Adipocyte (in vitro differentiated cells): ENCODE data around the gene IGSF21.

Experiments
- DNase-seq: peaks from one replicate; pipeline ENCODE4 v3.0.0-alpha.2; 2015; ENCODE audit warnings: low read depth
- H3K27me3 ChIP-seq: replicated peaks from 2 replicates; pipeline ENCODE4 v1.7.0; 2013; ENCODE audit warnings: mild to moderate bottlenecking, low read length, moderate library complexity; ENCODE audit not compliant: control insufficient read depth, insufficient read depth
- H3K36me3 ChIP-seq: 2 replicates; pipeline ENCODE4 v1.7.0; 2013; ENCODE audit warnings: low read length, mild to moderate bottlenecking, moderate library complexity; ENCODE audit not compliant: control insufficient read depth, insufficient read depth, severe bottlenecking
- H3K4me1 ChIP-seq: 2 replicates; pipeline ENCODE4 v1.7.0; 2013; ENCODE audit warnings: mild to moderate bottlenecking, low read length, moderate library complexity; ENCODE audit not compliant: control insufficient read depth, insufficient read depth
- H3K4me3 ChIP-seq: 2 replicates; pipeline ENCODE4 v1.7.0; 2013; ENCODE audit warnings: mild to moderate bottlenecking, low read length, moderate library complexity
- H3K9ac ChIP-seq: 2 replicates; pipeline ENCODE4 v1.7.0; 2013; ENCODE audit warnings: mild to moderate bottlenecking, low read length, moderate library complexity
- H3K9me3 ChIP-seq: 2 replicates; pipeline ENCODE4 v1.7.0; 2013; ENCODE audit warnings: mild to moderate bottlenecking, low read length, moderate library complexity; ENCODE audit not compliant: control insufficient read depth

The IGSF21 gene

DNA sequence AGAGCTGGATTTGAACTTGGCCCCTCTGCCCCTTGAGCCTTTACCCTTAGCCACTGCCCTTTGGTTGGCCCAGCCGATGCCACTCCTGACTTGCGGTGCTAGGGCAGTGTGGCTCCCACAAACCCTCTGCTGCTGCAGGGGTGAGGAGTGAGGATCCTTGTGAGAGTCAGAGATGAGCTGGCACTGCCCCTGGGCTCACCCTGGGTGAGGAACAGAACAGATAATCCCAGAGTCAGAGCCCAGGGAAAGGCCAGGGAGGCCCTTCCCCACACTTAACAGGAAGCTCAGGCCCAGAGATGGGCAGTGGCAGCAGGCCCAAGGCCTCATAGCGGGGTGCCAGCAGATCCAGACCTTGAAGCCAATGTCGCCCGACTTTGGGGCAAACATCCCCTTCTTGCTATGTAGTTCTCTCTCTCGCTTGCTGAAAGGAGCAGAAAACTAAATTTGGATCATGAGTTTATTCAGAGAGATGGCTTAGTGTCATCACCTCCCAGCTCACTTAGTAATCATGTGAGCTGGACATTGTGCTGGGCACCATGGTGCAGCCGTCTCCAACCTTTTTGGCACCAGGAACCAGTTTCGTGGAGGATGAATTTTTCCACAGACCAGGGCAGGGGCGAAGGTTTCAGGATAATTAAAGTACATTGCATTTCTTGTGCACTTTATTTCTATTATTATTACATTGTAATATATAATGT is 81.4 kb downstream of the IGSF21 start:
- no peaks in the 10 kb centered on the region for H3K4me1 ChIP-seq
- H3K4me3 ChIP-seq: no peak overlapping the region
- no peaks in the 10 kb centered on the region for H3K9me3 ChIP-seq
- no peaks in the 10 kb centered on the region for H3K36me3 ChIP-seq
- no peak for DNase-seq
- H3K27me3 ChIP-seq: peaks cover 62% of the 10 kb centered on the region
- no peak overlapping the region for H3K9ac ChIP-seq

DNA sequence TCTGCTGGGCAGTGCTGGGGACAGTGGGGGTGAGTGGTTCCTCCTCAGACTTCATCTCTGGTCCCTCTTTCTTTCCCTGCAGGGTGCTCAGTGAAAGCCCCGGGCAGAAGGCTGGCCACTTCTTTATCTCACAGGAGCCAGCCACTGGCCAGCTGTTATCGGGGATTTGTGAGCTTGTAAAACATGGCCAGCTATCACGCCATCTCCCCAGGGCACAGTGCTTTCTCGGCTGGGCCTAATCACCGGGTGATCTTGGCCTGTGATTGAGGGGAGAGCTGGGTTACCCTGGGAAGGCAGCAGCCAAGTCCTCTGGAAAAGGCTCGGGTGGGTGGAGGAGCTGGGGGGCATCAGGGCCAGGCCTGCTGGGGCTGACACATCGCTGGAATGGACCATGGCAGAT is 83.0 kb downstream of the IGSF21 start:
- no peak overlapping the region for H3K9ac ChIP-seq
- H3K27me3 ChIP-seq: peaks cover 67% of the 10 kb centered on the region
- no peaks in the 10 kb centered on the region for H3K4me1 ChIP-seq
- H3K9me3 ChIP-seq: no peaks in the 10 kb centered on the region
- no peak for DNase-seq
- H3K36me3 ChIP-seq: no peaks in the 10 kb centered on the region
- no peak overlapping the region for H3K4me3 ChIP-seq

GRCh38 chr1:18191037-18191436 is 83.4 kb downstream of the IGSF21 start:
- H3K4me1 ChIP-seq: no peaks in the 10 kb centered on the region
- H3K9ac ChIP-seq: no peak overlapping the region
- H3K4me3 ChIP-seq: no peak overlapping the region
- DNase-seq: no peak
- no peaks in the 10 kb centered on the region for H3K36me3 ChIP-seq
- peaks cover 67% of the 10 kb centered on the region for H3K27me3 ChIP-seq
- H3K9me3 ChIP-seq: no peaks in the 10 kb centered on the region

DNA sequence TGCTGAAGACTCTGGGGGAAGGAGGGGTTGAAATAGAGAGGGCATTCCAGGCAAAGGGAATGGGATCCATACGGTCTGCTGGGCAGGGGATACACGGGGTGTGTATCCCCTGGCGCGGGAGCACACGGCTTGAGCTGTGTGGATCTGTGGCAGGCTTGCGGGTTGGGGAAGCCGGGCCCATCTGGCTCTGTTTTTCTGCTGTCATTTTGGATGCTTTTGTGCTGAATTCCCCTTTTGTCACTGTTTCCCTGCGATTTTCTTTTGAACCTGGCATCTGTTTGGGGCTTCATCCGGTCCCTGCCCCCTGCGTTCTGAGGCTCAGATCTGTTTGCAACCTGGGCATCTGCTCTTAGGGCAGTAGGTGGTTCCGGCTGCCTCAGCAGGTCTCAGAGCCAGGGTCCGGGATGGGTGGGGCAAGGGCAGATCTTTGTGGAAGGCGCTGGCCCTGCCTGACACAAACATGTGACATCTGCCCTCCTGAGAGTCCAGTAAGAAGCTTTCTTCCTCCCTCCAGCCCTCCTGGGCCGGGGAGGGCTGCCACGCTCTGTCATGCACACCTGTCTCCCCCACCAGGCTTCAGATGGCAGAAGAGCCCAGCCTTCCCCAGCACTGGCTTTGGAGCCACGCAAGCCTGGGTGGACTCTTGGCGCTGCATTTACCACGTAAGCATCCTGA is 84.0 kb downstream of the IGSF21 start:
- Histone ChIP-seq H3K36me3 (no peaks in the 10 kb centered on the region), H3K9ac (no peak overlapping the region), H3K27me3 (peaks cover 73% of the 10 kb centered on the region), H3K9me3 (no peaks in the 10 kb centered on the region), H3K4me3 (no peak overlapping the region), H3K4me1 (no peaks in the 10 kb centered on the region)
- DNase-seq: no peak

DNA sequence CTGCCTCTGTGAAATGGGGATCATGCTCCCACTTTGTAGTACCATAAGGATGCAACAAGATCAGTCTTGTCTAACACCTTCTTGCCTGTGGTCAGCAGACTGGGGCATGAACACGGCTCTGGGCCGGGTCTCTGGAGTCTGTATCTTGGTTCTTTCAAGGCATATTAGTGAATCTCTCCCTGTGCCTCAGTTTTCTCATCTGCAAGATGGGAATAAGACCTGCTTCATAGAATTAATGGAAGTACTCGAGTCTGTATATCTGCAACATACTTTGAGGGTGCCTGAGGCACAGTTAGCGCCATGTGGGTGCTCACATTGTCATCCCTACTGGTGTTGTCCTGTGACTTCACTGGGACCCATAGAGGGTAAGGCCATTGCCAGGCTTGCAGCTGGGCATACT is 84.6 kb downstream of the IGSF21 start:
- Histone ChIP-seq H3K27me3 (peaks cover 74% of the 10 kb centered on the region), H3K9ac (no peak overlapping the region), H3K9me3 (no peaks in the 10 kb centered on the region), H3K36me3 (no peaks in the 10 kb centered on the region), H3K4me1 (no peaks in the 10 kb centered on the region), H3K4me3 (no peak overlapping the region)
- no peak for DNase-seq

GRCh38 chr1:18192974-18193373 is 85.4 kb downstream of the IGSF21 start:
- DNase-seq: no peak
- H3K4me1 ChIP-seq: peaks cover under 1% of the 10 kb centered on the region
- H3K9me3 ChIP-seq: no peaks in the 10 kb centered on the region
- H3K9ac ChIP-seq: no peak overlapping the region
- peaks cover 72% of the 10 kb centered on the region for H3K27me3 ChIP-seq
- H3K36me3 ChIP-seq: no peaks in the 10 kb centered on the region
- no peak overlapping the region for H3K4me3 ChIP-seq

GRCh38 chr1:18197299-18197698 is 89.7 kb downstream of the IGSF21 start:
- Histone ChIP-seq H3K27me3 (peaks cover 71% of the 10 kb centered on the region), H3K4me1 (peaks cover 4% of the 10 kb centered on the region), H3K9me3 (no peaks in the 10 kb centered on the region), H3K4me3 (no peak overlapping the region), H3K36me3 (no peaks in the 10 kb centered on the region), H3K9ac (no peak overlapping the region)
- DNase-seq: no peak

GRCh38 chr1:18198260-18198659 is 90.7 kb downstream of the IGSF21 start:
- Histone ChIP-seq H3K36me3 (no peaks in the 10 kb centered on the region), H3K4me1 (peaks cover 4% of the 10 kb centered on the region), H3K27me3 (peaks cover 75% of the 10 kb centered on the region), H3K9me3 (no peaks in the 10 kb centered on the region), H3K4me3 (no peak overlapping the region), H3K9ac (no peak overlapping the region)
- no peak for DNase-seq

GRCh38 chr1:18199462-18199861 is 91.9 kb downstream of the IGSF21 start:
- Histone ChIP-seq H3K27me3 (peaks cover 79% of the 10 kb centered on the region), H3K9ac (no peak overlapping the region), H3K36me3 (no peaks in the 10 kb centered on the region), H3K4me3 (no peak overlapping the region), H3K4me1 (peaks cover 4% of the 10 kb centered on the region), H3K9me3 (no peaks in the 10 kb centered on the region)
- no peak for DNase-seq

DNA sequence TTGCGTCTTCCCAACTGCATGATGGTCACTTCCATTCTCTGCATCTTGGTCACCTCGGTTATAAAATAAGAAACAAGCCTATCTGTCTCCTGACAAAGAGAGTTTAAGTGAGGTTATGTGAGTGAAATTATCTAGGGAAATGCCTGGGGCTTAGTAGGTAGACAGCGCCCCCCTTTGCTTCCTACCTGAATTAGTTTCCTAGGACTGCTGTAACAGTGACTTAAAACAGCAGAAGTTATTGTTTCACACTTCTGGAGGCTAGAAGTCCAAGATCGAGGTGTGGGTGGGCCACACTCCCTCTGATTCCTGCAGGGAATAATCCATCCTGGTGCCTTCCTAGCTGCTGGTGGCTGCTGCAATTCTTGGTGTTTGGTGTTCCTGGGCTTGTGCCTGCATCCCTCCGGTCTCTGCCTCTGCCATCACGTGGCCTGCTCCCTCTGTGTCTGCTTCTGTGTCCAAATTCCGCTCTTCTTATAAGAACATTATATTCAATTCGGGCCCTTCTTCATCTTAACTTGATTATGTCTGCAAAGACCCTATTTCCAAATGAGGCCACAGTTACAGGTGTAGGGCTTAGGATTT is 92.6 kb downstream of the IGSF21 start:
- Histone ChIP-seq H3K4me1 (peaks cover 4% of the 10 kb centered on the region), H3K36me3 (no peaks in the 10 kb centered on the region), H3K27me3 (peaks cover 75% of the 10 kb centered on the region), H3K9ac (no peak overlapping the region), H3K9me3 (no peaks in the 10 kb centered on the region), H3K4me3 (no peak overlapping the region)
- DNase-seq: no peak

DNA sequence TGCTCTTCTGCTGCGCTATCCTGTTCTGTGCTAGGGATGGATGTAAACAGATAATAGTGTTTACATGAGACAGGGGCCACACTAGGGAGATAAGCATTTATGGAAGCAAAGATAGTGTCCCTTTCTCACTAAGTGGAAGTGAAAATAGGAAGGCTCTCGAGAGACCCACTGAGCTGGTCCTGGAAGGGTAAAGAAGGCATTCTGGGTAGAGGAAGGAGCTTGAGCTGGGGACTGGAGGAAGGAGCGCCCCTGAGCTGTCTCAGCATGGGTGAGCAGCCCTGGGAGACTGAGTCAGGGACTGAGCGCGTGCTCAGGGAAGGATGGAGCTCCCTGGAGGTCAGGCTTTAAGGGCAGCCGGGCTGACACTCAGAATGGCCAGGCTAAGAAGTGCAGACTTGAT is 93.3 kb downstream of the IGSF21 start:
- Histone ChIP-seq H3K4me3 (no peak overlapping the region), H3K9ac (no peak overlapping the region), H3K4me1 (peaks cover 4% of the 10 kb centered on the region), H3K9me3 (no peaks in the 10 kb centered on the region), H3K36me3 (no peaks in the 10 kb centered on the region), H3K27me3 (peaks cover 75% of the 10 kb centered on the region)
- DNase-seq: no peak
